Fibroblast of skin of right biceps (primary cell): Measurements from ENCODE around the gene SEMA4C.
A peak's percentile ranks its signal among the peaks of the same experiment; 100 is the strongest.

Source experiments
- DNase-seq: peaks from one replicate; pipeline ENCODE4 v3.0.0-alpha.2; 2013

Gene SEMA4C

GRCh38 chr2:96819128-96819875 is 50.6 kb downstream of the SEMA4C start:
- no peak for DNase-seq

DNA sequence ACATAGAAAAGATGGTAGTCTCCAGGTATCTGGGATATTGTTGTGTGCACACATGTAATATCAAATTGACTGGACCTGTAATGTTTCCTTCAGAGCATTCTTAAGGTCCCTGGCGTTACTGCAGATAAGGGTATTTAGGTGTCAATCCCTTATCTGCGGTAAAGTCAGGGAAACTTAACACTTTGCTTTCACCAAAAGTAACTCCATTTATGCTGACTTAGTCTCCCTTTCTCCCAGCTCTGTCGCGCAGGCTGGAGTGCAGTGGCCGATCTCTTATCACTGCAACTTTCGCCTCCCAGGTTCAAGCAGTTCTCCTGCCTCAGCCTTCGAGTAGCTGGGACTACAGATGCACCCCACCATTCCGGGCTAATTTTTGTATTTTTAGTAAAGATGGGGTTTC is 52.0 kb downstream of the SEMA4C start:
- no peak for DNase-seq

DNA sequence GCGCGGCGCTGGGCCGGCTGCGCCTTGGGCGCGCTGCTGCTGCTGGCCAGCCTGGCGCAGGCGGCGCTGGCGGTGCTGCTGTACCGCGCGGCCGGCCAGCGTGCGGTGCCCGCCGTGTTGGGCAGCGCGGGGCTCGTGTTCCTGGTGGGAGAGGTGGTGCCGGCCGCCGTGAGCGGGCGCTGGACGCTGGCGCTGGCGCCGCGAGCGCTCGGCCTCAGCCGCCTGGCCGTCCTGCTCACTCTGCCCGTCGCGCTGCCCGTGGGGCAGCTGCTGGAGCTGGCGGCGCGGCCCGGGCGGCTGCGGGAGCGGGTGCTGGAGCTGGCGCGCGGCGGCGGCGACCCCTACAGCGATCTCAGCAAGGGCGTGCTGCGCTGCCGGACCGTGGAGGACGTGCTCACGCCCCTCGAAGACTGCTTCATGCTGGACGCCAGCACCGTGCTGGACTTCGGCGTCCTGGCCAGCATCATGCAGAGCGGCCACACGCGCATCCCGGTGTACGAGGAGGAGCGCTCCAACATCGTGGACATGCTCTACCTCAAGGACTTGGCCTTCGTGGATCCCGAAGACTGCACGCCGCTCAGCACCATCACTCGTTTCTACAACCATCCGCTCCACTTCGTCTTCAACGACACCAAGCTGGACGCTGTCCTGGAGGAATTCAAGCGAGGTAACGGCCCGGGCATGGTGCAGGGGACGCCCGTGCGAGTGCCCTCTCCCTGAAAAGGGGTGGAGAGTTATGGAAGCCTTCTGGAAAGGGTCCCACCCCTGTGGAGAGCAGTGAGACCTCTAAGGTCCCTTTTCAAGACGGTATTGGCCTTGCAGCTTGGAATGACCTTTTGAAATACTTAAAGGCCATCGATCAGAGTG is 52.8 kb downstream of the SEMA4C start:
- DNase-seq = no peak

DNA sequence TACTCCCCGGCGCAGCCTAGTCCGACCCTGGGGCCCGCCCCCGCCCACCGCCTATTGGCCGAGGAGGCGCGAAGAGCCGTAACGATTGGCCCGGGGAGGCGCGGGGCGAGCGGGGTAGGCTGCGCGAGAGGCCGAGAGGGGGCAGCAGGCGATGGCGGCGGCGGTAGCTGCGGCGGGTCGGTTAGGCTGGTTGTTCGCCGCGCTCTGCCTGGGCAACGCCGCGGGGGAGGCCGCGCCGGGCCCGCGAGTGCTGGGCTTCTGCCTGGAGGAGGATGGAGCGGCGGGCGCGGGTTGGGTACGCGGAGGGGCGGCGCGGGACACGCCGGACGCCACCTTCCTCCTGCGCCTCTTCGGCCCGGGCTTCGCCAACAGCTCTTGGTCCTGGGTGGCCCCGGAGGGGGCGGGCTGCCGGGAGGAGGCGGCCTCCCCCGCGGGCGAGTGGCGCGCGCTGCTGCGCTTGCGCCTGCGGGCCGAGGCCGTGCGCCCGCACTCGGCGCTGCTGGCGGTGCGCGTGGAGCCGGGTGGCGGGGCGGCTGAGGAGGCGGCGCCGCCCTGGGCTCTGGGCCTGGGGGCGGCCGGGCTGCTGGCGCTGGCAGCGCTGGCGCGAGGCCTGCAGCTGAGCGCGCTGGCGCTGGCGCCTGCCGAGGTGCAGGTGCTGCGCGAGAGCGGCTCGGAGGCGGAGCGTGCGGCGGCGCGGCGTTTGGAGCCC is 53.6 kb downstream of the SEMA4C start, which contains the start of gene CNNM3:
Gene CNNM3, plus strand, starts transcription at position 142 of the 709 bp plus-strand sequence. Its CDS starts 10 bp downstream, at position 152.
- DNase-seq = peak; percentile 92

DNA sequence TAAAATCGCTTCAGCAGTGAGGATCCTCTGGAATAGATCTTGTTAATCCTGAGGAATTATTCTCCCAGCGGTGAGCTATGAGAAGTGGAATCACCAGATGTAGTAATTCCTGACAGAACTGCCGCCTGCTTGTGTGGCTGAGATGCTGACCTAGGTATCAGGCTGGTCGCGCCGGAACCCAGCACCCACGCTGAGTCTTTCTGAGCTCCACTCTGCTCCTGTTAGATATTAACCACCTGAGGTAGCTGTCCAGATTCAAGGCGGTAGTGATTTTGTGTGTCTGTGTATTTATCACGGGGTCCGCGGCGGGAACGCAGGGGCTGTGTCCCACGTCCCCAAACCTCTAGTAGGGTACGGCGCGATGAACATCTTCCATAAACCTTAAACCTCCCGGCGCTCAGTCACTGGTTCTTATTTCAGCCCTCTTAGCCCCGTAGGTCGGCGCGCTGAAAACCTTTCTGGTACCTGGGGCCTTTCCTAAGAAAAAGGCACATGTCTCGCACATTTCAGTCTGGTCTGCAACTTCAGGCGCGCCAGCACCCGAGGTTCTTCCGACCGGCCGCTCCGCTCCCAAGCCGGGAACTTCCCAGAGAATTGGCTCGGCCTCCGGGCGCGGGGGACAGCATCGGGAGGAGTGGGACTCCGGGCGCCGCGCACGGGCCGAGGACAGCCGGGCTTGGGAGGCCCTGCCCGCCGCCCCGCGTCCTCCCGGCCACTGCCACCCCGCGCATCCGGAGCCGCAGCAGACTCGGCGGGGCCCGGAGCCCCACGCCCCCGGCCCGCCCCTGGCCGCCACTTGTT is 54.4 kb downstream of the SEMA4C start:
- no peak for DNase-seq

DNA sequence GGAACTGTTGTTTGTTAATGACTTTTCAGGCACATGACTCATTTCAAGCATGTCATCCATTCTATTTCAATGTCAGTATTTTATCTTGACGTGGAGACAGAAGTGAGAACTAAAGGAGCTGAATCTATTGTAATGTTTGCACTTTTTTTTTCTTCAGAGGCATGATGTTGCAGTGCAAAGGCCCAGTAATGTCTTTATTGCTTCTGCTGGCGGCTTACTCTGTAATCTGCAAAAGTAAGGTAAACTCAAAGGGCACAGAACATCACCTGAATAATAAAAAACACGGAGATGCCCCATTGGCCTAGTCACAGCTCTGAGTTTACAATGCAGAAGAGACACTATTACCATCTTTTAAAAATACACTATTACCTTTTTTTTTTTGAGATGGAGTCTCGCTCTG is 56.2 kb downstream of the SEMA4C start:
- DNase-seq = no peak

- peak; percentile 71 for DNase-seq
Measured at GRCh38 chr2:96811917-96812316, 58.0 kb downstream of the SEMA4C start.

- DNase-seq = no peak
Measured at GRCh38 chr2:96810783-96811192, 59.1 kb downstream of the SEMA4C start.

DNA sequence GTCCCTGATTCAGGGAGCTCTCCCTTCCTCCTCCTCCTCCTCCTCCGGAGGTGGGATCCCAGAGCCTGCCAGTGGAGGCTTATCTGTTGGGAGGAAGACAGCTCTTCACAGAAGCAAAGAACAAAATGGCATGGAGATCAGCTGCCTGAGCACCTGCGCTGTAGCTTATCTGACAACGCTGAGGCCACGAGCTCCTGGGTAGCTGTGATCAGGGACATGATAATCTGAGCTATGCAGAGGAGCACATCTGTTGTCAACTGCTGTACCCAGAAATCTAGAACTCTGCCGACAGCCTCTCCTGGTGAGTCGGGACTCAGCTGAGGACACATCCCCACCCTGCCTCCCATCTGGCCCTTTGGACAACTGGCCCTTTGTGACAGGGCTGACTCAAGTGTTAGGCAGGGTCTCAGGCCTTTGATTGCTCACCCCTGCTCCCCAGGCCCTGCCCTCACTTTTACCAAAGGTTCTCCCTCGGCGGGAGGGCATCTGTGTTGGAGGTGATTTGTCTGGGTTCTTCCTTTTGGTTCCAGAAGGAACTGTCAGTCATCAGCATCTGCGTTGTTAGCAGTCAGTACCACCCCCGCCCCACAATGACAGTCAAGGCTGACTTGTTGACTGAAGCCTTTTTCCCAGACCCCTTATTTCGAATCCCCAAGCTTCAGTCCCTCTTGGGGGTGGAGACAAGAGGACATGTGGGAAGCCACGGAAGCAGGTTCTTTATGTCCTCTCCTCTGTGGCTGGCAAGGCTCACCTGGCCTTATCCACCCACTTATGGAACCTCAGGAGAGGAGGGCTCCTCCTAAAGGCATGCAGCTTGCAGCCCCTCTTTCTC is 59.7 kb downstream of the SEMA4C start:
- no peak for DNase-seq
